Smooth muscle cell (in vitro differentiated cells): Measurements from ENCODE around the gene COL5A1. TPM values are rescaled to one million over a fixed set of nuclear protein-coding genes. Genes with fewer than 3 reads are reported as not detected.

Source experiments
- DNase-seq: peaks from one replicate; lab custom pipeline; 2025; ENCODE audit not compliant: unreplicated experiment; lab: John Stamatoyannopoulos, UW
- H2AFZ ChIP-seq: fragments of 200-600 bp; sonication (generic); 2 replicates; pipeline ENCODE4 v1.6.0; 2016; ENCODE audit warnings: antibody characterized with exemption, low read depth, mild to moderate bottlenecking
- H3F3A ChIP-seq: fragments of 200-600 bp; sonication (generic); 2 replicates; pipeline ENCODE4 v1.6.0; 2017; ENCODE audit warnings: antibody characterized with exemption, low read depth
- H3K27ac ChIP-seq: fragments of 200-600 bp; sonication (generic); 2 replicates; pipeline ENCODE4 v1.5.1; 2016; ENCODE audit warnings: low read depth, mild to moderate bottlenecking
- H3K27me3 ChIP-seq: fragments of 200-600 bp; sonication (generic); 2 replicates; pipeline ENCODE4 v1.6.1; 2016; ENCODE audit warnings: low read depth, mild to moderate bottlenecking
- H3K36me3 ChIP-seq: fragments of 200-600 bp; sonication (generic); 2 replicates; pipeline ENCODE4 v1.5.1; 2016; ENCODE audit warnings: low read depth
- H3K4me1 ChIP-seq: fragments of 200-600 bp; sonication (generic); 2 replicates; pipeline ENCODE4 v1.5.1; 2016; ENCODE audit warnings: low read depth
- H3K4me2 ChIP-seq: fragments of 200-600 bp; sonication (generic); 2 replicates; pipeline ENCODE4 v1.6.0; 2016; ENCODE audit warnings: mild to moderate bottlenecking
- H3K4me3 ChIP-seq: fragments of 200-600 bp; sonication (generic); 2 replicates; pipeline ENCODE4 v1.5.1; 2016; ENCODE audit warnings: mild to moderate bottlenecking
- H3K79me2 ChIP-seq: fragments of 200-600 bp; sonication (generic); 2 replicates; pipeline ENCODE4 v1.6.0; 2016; ENCODE audit warnings: low read depth, mild to moderate bottlenecking
- H3K9ac ChIP-seq: fragments of 200-600 bp; sonication (generic); 2 replicates; pipeline ENCODE4 v1.6.0; 2016; ENCODE audit warnings: low read depth
- H3K9me3 ChIP-seq: fragments of 200-600 bp; sonication (generic); replicated peaks from 2 replicates; pipeline ENCODE4 v1.5.1; 2016; ENCODE audit warnings: low read depth
- H4K20me1 ChIP-seq: fragments of 200-600 bp; sonication (generic); 2 replicates; pipeline ENCODE4 v1.6.0; 2016; ENCODE audit warnings: low read depth
- CTCF ChIP-seq: fragments of 200-600 bp; sonication (generic); IDR thresholded peaks from 2 replicates; pipeline ENCODE4 v1.5.1; 2017; ENCODE audit warnings: borderline replicate concordance, mild to moderate bottlenecking, antibody characterized with exemption; ENCODE audit not compliant: insufficient read depth, poor library complexity, severe bottlenecking
- WGBS: methylation state at CpG from one replicate; pipeline ENCODE4 v1.1.7; 2016; ENCODE audit warnings: low lambda C conversion rate; 5-methylcytosine and 5-hydroxymethylcytosine counted together
- polyA plus RNA-seq: library from polyadenylated mRNA; unstranded; fragments of >200 nt; fragmentation: Nextera tagmentation; extraction: Ambion mirVana; gene quantifications from 2 replicates; pipeline ENCODE4 v1.2.1, GENCODE V29; 2016
- total RNA-seq: library from RNA; depleted of rRNA; stranded (reverse); fragments of >200 nt; gene quantifications from 2 replicates; pipeline ENCODE4 v1.2.3, GENCODE V29; 2014

Gene COL5A1
- total and polyA plus RNA-seq, 2 experiments from 2014 or later: 1,084 to 1,443 TPM

GRCh38 chr9:134879664-134880483 lies 238.3 kb downstream of the COL5A1 start:
- 92% methylated on average over 13 of the region's 13 CpGs for WGBS
- H3K4me1 ChIP-seq: no peaks in the 10 kb centered on the region
- H3K9ac ChIP-seq: no peak overlapping the region
- no peak for DNase-seq
- no peaks in the 10 kb centered on the region for H3F3A ChIP-seq
- no peak overlapping the region for H3K27ac ChIP-seq
- no peak for TF ChIP-seq CTCF
- peaks cover 7% of the 10 kb centered on the region for H3K27me3 ChIP-seq
- H2AFZ ChIP-seq: no peak overlapping the region
- no peaks in the 10 kb centered on the region for H4K20me1 ChIP-seq
- no peak overlapping the region for H3K4me2 ChIP-seq
- no peaks in the 10 kb centered on the region for H3K9me3 ChIP-seq
- no peaks in the 10 kb centered on the region for H3K36me3 ChIP-seq
- no peak overlapping the region for H3K4me3 ChIP-seq
- H3K79me2 ChIP-seq: no peaks in the 10 kb centered on the region

DNA sequence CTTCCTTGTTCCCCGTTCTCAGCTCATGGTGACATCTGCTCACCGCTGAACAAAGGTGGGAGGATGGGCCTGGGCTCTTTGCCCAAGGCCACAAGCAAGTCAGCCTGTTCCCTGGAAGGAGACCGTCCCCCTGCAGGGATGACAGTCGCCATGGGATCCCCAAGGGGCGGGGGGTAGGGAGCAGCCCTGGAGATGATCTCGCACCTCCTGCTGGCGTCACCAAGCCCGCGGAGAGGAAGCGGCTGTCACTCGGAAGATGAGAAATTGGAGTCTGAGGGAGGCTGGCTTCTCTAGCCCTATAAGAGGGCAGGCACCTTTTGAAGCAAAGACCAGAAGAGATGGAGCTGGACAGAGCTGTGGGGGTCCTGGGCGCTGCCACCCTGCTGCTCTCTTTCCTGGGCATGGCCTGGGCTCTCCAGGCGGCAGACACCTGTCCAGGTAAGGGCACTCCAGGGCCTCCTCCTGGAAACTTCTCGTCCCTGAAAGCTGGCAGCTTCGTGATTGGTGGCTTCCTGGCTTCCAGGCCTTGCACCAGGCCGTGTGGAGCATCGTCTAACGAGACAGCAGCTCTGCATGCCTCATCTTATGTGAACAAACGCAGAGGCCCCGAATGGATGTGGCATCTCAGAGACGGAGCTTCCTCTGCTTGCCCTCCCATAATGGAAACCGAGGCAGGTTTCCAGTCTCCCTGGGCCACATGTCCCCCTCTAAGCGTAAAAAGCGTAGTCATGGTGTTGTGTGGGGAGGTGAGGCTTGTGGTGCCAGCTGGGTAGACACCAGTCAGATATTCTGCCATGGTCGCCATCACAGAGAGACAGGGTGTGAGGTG lies 239.1 kb downstream of the COL5A1 start, which contains the start of gene FCN2:
TSS of gene FCN2 (plus strand) at position 327 of the 829 bp plus-strand sequence. CDS start at position 339, 12 bp downstream.
- Histone ChIP-seq H3K79me2 (no peaks in the 10 kb centered on the region), H3K4me3 (no peak within 1 kb of the TSS), H3K9me3 (no peaks in the 10 kb centered on the region), H3K27ac (no peak within 1 kb of the TSS), H3K27me3 (peaks cover 7% of the 10 kb centered on the region), H3K4me2 (no peak within 1 kb of the TSS), H3K4me1 (no peaks in the 10 kb centered on the region), H3F3A (no peaks in the 10 kb centered on the region), H3K9ac (no peak within 1 kb of the TSS), H4K20me1 (no peaks in the 10 kb centered on the region), H3K36me3 (no peaks in the 10 kb centered on the region), H2AFZ (no peak within 1 kb of the TSS)
- no peak for DNase-seq
- no peak for TF ChIP-seq CTCF
- WGBS: 90% methylated on average over 25 of the region's 25 CpGs

GRCh38 chr9:134881313-134881670 lies 239.7 kb downstream of the COL5A1 start:
- H3K4me3 ChIP-seq: no peak overlapping the region
- no peaks in the 10 kb centered on the region for H4K20me1 ChIP-seq
- H3K4me2 ChIP-seq: no peak overlapping the region
- DNase-seq: no peak
- H2AFZ ChIP-seq: no peak overlapping the region
- no peak overlapping the region for H3K9ac ChIP-seq
- no peaks in the 10 kb centered on the region for H3K36me3 ChIP-seq
- no peak overlapping the region for H3K27ac ChIP-seq
- no peak for TF ChIP-seq CTCF
- H3K27me3 ChIP-seq: peaks cover 7% of the 10 kb centered on the region
- 95% methylated on average over 13 of the region's 13 CpGs for WGBS
- H3F3A ChIP-seq: no peaks in the 10 kb centered on the region
- no peaks in the 10 kb centered on the region for H3K79me2 ChIP-seq
- no peaks in the 10 kb centered on the region for H3K9me3 ChIP-seq
- H3K4me1 ChIP-seq: no peaks in the 10 kb centered on the region
